NCI-H524 (cell line): ENCODE data around the gene C11orf68.
A peak's percentile ranks its signal among the peaks of the same experiment; 100 is the strongest.

Experiments used
- DNase-seq, 2 experiments: peaks; one replicate each; lab custom pipeline; 2025; lab: John Stamatoyannopoulos, UW

C11orf68 gene

GRCh38 chr11:65872586-65873317 lies 46.1 kb downstream of the C11orf68 start, which contains the start of gene EFEMP2:
EFEMP2 (minus strand) TSS chr11:65872800; CDS start chr11:65872354, 446 bp downstream.
- no peak for DNase-seq

GRCh38 chr11:65871811-65872548 lies 46.9 kb downstream of the C11orf68 start:
- DNase-seq: no peak

DNA sequence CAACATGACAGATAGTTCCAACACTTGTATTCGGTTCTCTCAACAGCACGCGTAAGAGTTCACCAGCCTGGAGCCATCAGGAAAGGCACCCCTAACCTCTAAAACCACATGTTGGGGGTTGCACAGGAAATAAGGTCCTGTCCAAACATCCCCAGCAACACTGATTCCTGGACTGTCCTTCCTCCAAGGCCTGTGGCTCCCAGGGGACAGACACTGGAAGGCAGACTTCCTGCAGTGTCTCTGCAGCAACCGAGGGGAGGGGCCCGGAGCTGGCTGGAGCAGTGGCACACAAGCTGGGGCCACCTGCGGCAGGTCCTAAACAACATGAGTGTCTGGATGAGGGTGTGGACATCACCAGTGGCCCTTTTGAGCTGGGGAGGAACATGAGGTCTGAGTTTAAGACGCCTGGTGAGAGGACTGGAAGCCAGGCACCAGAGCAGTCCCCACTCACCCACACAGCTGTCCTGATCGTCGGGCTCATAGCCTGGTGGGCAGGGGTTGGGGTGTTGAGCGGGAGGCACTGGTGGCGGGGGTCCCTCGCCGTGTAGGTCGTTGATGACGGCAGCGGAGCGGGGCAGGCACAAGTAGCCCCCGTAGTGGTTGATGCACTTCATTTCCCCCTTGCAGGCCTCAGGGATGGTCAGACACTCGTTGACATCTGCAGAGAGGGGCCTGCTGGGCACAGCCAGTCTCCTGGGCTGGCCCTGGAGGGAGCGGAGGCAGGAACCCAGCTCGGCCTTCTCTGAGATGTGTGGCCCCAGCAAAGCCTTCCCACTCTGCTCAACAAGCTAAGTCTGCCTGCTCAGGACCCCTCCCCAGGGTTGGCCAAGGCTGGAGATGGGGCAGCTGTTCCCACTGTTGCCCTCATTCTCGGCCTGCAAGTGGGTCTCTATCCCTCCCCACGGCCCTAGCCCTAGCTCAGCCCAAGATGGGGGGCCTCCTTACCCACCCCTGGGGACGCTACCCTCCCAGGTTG lies 47.9 kb downstream of the C11orf68 start:
- DNase-seq: no peak

GRCh38 chr11:65870307-65870658 lies 48.6 kb downstream of the C11orf68 start:
- no peak for DNase-seq

DNA sequence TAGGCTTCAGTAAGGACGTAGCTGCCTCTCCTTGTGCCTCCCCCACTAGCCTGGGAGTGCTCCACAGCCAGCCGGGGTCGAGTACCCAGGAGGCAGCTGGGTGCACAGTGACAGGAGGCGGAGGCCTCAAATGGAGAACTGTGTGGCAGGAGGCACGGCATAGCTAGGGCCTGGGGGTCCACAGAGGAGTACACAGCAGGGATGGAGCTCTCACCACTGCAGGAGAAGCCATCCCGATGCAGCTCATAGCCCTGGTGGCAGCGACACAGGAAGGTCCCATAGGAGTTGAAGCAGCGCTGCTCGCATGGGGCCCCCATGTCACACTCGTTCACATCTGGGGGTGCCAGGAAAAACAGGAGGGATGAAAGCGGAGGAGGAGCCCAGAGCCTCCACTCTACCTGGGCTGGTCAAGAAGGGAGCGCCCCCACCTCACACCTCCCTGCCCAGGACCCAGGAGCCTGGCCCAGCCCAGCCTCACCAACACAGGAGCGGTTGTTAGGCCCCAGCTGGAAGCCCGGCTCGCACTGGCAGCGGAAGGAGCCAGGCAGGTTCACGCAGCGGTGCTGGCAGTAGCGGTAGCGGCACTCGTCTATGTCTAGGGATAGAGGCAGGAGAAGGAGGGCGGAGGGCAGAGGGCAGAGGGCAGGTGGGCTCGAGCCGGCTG lies 49.1 kb downstream of the C11orf68 start:
- DNase-seq: no peak

- DNase-seq: no peak
These were observed 50.0 kb downstream of the C11orf68 start for GRCh38 chr11:65868907-65869306.

DNA sequence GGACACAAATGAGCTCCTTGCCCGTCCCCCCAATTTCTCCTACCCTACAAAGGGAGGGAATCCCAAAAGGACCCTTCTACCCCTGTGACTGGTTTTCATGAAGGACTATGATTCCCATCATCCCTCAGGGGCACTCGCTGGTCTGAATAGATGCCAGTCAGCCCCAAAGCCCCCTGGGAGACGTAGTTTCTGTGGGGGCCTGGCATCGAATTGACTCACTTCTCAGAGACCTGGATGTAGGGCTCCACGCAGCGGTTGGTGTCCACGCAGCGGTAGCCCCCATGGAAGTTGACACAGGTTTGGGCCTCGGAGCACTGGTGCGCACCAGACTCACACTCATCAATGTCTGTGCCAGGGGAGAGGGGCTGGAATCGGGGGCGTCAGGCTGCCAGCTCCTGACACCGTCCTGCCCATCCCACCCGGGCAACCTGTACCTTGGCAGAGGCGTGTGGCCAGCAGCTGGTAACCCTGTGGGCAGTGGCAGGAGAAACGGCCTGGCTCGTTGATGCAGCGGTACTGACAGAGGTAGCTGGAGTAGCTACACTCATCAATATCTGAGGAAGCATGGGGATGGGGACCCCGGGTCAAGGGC lies 50.7 kb downstream of the C11orf68 start:
- peak; percentile 7 to 39 for DNase-seq

DNA sequence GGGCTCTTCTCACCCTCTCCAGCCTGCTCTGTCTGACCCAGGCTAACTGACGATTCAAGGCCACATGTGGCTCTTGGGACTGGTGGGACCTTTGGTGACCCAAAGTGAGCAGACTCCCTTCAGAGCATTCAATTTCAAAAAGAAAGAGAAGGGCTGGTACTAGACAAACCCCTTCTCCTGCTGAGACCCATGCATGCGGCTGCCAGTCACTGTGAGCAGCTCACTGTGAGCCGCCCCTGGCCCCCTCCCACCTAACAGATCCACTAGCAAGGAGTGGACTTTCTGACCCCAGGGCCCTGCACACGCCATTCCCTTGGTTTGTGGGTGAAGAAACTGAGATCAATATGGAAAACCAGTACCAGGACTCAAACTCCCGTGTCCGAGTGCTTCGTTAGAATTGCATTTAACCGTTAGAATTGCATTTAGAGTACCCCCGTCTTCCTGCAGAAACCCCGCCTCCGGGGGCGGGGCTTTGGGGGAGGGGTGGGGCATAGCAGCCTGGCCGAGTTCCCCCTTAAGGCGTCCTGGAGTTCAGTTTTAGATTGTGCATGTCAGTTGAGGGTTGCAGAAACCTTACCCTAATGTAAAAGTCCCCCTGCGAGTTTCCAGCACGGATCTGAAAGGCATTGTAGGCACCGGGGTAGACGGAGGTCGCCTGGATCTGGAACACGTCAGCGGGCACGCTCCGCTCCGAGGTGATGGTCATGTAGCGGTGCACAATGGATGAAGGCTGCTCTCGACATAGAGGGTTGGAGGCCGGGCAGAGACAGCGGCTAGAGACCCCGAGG lies 51.4 kb downstream of the C11orf68 start:
- no peak for DNase-seq
